Measurements from ENCODE around the gene NDST1.
"Not testable (repeated sequence)": the region's sequence is repeated elsewhere in the genome, so short reads cannot be mapped to it uniquely, and the experiment has no call there.

The NDST1 gene

DNA sequence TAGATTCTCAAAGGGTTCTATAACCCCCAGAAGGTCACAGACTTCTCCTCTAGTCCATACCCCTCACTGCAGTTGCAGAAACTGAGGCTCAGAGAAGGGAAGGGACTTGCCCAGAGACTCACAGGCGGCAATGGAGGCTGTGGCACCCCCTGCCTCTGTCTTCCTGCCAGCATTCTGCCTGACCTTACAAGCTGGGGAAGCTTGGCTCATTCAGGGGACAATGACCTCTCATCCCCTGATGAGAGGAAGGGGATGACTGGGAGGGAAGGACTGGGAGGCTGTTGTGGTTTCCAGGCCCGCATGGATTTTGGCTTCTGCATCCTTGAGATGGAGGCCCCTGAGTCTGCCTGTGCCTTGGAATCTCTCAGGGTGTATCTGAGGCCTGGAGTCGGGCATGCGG, 897 bp downstream of the NDST1 start:
- DNase-seq = no peak

DNA sequence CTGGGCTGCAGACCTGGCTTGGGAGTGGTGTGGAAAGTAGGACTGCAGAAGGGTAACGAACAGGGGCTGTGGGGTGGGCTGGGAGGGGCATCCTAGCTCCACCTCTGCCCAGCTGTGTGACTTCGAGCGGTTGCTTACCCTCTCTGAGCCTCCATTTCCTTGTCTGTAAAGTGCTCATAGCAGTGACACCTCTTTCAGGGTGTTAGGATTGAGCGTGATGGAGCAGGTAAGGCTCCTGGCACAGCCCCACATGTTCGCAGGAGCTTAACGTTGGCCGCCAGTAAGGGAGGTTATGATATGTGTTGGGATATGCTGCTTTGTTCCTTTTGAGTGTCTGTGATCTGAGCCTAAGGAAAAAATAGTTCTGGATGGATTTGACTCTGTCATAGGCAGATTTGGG, 2.1 kb downstream of the NDST1 start:
- DNase-seq = no peak

DNA sequence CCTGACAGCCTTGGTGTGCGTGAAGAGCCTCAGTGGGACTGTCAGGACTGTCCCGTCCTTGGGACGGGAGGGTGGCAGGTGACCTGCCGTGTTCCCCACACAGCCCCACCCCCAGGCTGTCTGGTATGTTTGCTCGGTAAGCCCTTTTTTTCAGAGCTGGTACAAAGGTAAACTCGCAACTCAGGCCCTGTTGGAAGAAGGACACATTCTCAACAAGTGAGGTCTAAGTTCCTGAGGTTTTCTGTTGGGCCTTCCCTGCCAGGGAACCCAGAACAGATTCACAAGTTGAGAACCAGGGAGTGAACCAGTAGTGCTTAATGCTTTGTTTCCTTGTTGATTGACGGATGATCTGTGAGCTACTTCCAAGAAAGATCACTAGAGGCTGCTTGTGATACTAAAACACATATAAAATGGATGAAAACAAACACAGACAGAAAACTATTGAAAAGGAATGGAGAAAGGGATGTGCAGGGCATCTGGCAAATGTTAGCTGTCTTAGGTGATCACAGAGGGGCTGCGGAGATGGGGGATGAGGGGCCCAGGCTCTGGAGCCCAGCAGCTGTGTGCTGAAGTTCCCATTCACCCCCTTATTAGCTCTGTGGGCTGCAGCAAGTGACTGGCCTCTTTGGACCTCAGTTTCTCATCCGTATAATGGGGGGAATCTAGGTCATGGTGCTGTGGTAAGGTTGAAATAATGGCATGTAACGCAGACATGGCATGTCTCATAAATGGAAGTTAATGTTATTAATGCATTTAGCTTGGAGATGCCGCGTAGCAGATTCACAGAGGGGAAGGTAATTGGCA, 2.7 kb downstream of the NDST1 start:
- no peak for DNase-seq

GRCh38 chr5:150511578-150512367, 3.8 kb downstream of the NDST1 start:
- no peak for DNase-seq

DNA sequence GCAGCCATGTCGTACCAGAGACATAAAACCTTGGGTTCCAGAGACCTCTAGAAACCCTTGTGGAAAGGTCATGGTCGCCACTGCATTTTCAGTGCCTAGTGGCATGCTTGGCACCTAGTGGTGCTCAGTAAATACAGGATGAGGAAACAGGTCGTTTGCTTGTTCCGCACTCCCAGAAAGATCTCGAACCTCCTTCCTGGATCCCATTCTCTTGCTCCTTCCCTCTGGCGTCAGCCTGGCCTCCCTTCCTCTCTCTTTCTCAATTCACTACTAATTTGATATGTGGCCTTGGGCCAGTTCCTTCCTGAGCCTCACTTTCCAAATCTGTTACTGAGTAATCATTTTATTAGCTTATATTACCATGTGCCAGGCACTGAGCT, 4.4 kb downstream of the NDST1 start:
- no peak for DNase-seq

GRCh38 chr5:150513375-150514309, 5.7 kb downstream of the NDST1 start:
- DNase-seq = no peak

DNA sequence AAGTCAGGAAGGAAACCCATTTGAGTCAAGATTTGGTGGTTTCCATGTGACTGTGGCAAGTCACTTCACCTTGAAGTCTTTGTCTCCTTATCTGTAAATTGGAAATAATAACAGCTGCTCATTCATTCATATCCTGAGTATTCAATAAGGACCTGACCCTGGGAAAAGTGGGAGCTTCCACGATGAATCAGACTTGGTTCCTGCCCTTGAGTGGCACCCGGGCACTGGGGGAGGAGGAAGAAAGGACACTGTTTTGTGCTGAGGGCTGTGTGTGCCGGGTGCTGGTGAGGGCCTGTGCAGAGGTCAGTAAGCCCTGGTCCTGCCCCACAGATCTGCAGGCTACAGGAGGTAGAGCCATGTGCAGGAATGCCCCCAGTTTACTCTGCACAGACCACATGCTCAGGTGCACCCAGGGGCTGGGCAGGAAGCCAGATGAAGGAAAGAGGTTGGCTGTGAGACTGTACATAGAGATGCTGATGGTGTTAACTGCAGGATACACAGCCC, 6.8 kb downstream of the NDST1 start:
- peak; percentile 5 for DNase-seq

GRCh38 chr5:150515446-150515845, 7.5 kb downstream of the NDST1 start:
- DNase-seq = no peak

GRCh38 chr5:150516011-150516410, 8.1 kb downstream of the NDST1 start:
- DNase-seq = no peak

GRCh38 chr5:150517272-150518152, 9.6 kb downstream of the NDST1 start:
- peak; percentile 36 for DNase-seq

- not testable (repeated sequence) for DNase-seq
Measured at GRCh38 chr5:150518712-150519559, 11.0 kb downstream of the NDST1 start.

DNA sequence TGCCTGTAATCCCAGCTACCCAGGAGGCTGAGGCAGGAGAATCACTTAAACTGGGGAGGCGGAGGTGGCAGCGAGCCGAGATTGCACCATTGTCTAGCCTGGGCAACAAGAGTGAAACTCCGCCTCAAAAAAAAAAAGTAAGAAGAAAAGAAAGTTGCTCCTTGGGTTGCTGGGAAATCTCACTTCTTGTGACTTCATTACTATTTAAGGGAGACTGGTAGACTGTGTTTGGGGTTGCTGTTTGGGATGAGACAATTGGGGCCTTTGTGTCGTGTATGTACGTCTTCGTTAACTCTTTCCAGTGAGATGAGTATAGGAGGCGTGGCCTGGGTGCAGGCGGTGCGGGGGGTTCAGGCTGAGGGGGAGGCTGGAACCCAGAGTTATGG, 11.6 kb downstream of the NDST1 start:
- DNase-seq = no peak

- DNase-seq = no peak
Measured at GRCh38 chr5:150519978-150520377, 12.0 kb downstream of the NDST1 start.

GRCh38 chr5:150520747-150521521, 13.0 kb downstream of the NDST1 start:
- no peak for DNase-seq

- DNase-seq = no peak
Measured at GRCh38 chr5:150521522-150521817, 13.5 kb downstream of the NDST1 start.

GRCh38 chr5:150521939-150522503, 14.1 kb downstream of the NDST1 start:
- DNase-seq = no peak

DNA sequence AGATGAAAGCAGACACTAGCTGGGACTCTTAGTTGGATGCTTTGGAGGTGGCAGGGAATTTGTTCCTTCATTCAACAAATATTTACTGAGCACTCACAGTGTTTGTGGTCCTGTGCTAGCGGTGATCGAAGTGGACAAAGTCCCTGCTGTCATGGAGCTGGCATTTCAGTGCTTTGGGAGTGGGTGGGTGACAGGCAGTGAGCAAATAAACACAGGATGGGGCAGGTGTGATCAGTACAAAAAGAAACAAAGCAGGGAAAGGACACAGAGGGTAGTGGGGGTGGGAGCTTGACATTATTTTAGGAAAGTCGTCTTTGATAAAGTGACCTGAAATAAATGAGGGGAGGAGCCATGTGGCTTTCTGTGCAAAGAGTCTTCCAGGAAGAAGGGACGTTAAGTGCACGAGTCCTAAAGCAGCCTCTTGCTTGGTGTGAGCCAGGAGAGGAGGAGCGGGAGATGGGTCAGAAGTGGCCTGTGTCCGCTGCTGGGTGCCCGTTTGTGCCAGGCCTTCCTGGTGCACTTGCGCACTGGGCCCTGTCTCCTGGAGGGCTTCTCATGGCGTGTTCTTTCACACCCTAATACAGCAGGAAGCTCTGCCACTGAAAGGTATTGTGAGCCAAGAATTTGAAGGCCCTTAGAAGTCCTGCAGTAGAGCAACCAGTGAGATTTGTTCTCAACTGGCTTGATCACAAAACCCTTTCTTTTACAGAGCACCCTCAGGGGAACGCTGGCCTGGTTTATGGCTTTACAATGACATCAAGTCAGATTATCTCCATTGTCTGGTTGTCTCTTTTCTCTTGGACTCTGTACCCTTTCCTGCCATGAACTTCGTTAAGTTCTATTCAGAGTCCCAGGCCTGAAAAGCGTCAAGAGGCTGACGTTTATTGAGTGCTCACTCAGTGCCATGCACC, 14.8 kb downstream of the NDST1 start:
- no peak for DNase-seq

GRCh38 chr5:150523472-150524350, 15.8 kb downstream of the NDST1 start:
- no peak for DNase-seq

Data from DMS79 treated with DMSO at 0.1 percent for 48 hours (cell line).